HG02798 (cell line): ENCODE data around the gene TRABD.

Source experiments
- ATAC-seq: cut with Tn5 transposase; IDR thresholded peaks from one replicate; pipeline ENCODE4 v1.9.1; 2021; ENCODE audit warnings: mild to moderate bottlenecking; ENCODE audit not compliant: unreplicated experiment, poor library complexity

Gene TRABD

DNA sequence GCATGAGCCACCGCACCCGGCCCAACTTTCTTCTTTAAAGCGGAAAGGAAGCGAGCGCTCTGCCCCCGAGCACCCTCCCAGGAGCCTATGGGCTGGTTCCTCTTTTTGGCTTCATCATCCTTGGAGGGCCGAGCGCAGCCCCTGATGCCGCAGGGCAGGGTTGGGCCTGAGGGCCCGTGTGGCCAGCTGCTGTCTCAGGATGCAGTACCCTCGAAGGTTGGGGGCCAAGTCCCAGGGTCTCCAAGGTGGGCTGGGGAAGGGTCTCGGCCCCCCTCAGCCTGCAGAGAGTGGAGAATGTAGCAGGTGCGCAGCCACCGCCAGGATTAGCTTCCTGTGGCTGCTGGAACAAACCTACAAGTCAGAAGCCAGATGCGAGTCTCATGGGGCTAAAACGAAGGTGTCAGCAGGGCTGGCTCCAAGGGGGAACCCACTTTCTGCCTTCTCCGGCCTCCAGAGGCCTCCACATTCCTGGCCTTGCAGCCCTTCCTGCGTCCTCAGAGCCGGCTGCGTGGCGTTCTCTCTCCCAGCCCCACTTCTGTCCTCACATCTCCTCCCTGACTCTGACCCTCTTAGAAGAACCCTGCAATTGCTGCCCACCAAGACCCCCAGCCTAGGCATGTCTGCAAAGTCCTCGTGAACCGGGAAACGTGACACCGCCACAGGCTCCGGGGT is 12.3 kb upstream of the TRABD start:
- ATAC-seq, result peak; percentile 46

GRCh38 chr22:50173983-50174355 is 11.7 kb upstream of the TRABD start:
- ATAC-seq, result no peak

GRCh38 chr22:50174382-50175190 is 11.1 kb upstream of the TRABD start:
- no peak for ATAC-seq

DNA sequence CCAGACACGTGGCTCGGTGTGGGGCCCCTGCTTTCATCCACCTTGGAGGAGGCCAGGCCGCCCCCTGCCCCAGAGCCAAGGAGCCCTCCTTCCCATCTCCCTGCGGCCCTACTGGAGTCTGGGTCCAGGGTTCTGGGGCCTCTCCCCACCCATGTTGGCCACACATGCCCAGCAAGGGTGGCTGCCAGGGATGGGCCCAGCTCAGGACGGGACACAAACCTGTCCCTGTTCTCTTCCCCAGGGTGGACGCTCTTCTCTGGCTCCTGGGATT is 10.6 kb upstream of the TRABD start:
- no peak for ATAC-seq

GRCh38 chr22:50175921-50176849 is 9.5 kb upstream of the TRABD start:
- no peak for ATAC-seq

- no peak for ATAC-seq
Observed at GRCh38 chr22:50176850-50177536, 8.7 kb upstream of the TRABD start.

- no peak for ATAC-seq
Observed at GRCh38 chr22:50177537-50178470, 7.9 kb upstream of the TRABD start.

GRCh38 chr22:50178471-50178864 is 7.2 kb upstream of the TRABD start:
- no peak for ATAC-seq

- no peak for ATAC-seq
Observed at GRCh38 chr22:50178871-50179869, 6.5 kb upstream of the TRABD start.

- no peak for ATAC-seq
Observed at GRCh38 chr22:50179937-50180726, 5.6 kb upstream of the TRABD start.

GRCh38 chr22:50180727-50181521 is 4.8 kb upstream of the TRABD start:
- no peak for ATAC-seq

GRCh38 chr22:50182176-50183081 is 3.3 kb upstream of the TRABD start:
- ATAC-seq, result no peak

GRCh38 chr22:50183141-50183971 is 2.4 kb upstream of the TRABD start:
- ATAC-seq, result no peak

DNA sequence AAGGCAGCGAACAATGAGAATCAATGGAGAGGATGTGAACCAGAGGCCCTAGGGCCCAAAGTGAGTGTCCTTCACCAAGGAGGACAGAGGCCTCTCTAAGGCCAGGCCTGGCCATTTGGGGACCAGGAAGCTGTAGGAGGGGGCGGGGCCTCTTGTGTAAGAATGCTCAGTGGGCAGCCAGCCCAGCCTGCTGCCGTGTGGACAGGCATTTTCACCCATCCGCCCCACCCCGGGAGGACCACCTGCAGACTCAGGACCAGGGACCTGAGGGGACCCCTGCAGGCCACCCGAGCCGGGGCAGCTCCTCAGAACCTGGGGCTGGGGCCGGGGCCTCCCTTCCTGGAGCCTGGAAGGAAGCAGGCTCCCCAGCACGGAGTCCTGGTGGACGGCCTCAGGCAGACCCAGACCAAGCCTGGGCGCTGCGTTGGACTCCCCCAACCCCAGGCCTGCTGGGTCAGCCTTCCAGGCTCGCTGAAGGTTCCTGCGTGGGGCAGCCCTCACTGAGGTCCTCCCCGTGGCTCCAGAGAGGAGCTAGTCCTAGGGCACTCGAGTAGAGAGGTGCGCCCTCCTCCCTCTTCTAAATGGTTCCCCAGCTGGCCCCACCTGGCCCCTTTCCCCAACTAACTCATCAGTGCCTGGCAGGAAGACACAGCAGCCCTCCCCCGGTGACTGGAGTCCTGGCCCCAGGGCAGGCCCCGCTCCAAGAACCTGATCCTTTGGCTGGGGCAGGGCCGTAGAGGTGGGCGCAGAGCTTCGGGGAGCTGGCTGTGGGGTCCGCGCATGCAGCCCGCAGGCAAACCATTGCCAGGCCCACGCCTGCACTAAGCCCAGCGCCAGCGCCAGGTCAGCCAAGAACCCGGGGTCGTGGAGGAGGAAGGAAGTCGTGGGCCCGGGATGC is 1.5 kb upstream of the TRABD start:
- ATAC-seq, result no peak
